Thymus (tissue), 11 donors: ENCODE results near the gene ARL16. TPM values are rescaled to one million over a fixed set of nuclear protein-coding genes. Genes with fewer than 3 reads are reported as not detected.

Experiments used
- DNase-seq, 9 donors: peaks; one replicate each; pipeline ENCODE4 v3.0.0-alpha.2; 2013; ENCODE audit warnings: low spot score in 9 of 9, low read depth in 6 of 9, missing footprints in 1 of 9
- H3K27ac ChIP-seq, 2 donors: one replicate each; pipeline ENCODE4 v1.5.1; 2013; ENCODE audit warnings: control low read depth in 1 of 2, low read depth in 1 of 2, low read length in 1 of 2, mild to moderate bottlenecking in 1 of 2, moderate library complexity in 1 of 2
- H3K27me3 ChIP-seq, 2 donors: one replicate each; pipeline ENCODE4 v1.5.1; 2013; ENCODE audit warnings: low read length in 1 of 2; ENCODE audit not compliant: control insufficient read depth in 2 of 2, insufficient read depth in 1 of 2
- H3K36me3 ChIP-seq, 2 donors: one replicate each; pipeline ENCODE4 v1.5.1; 2013; ENCODE audit warnings: low read length in 1 of 2, mild to moderate bottlenecking in 1 of 2, moderate library complexity in 1 of 2; ENCODE audit not compliant: control insufficient read depth in 2 of 2, insufficient read depth in 2 of 2
- H3K4me1 ChIP-seq, 2 donors: one replicate each; pipeline ENCODE4 v1.5.1; 2013; ENCODE audit warnings: low read length in 2 of 2; ENCODE audit not compliant: control insufficient read depth in 2 of 2, insufficient read depth in 2 of 2
- H3K4me3 ChIP-seq, 2 donors: one replicate each; pipeline ENCODE4 v1.5.1; 2013; ENCODE audit warnings: low read length in 2 of 2, control low read depth in 1 of 2, mild to moderate bottlenecking in 1 of 2
- H3K9me3 ChIP-seq, 2 donors: one replicate each; pipeline ENCODE4 v1.5.1; 2013; ENCODE audit warnings: low read length in 1 of 2, mild to moderate bottlenecking in 1 of 2; ENCODE audit not compliant: control insufficient read depth in 2 of 2, insufficient read depth in 1 of 2
- WGBS: extraction: QIAGEN DNeasy Blood & Tissue Kit; methylation state at CpG from one replicate; pipeline ENCODE4 v1.1.7; 2013; 5-methylcytosine and 5-hydroxymethylcytosine counted together
- polyA plus RNA-seq: library from polyadenylated mRNA; stranded (reverse); fragments of 200-250 nt; gene quantifications from one replicate; pipeline ENCODE4 v1.2.3, GENCODE V29; 2013
- total RNA-seq: library from RNA; stranded (reverse); fragments of 120-200 nt; gene quantifications from one replicate; pipeline ENCODE4 v1.2.4, GENCODE V29; 2013
- donor health status: healthy.

Gene ARL16
- total and polyA plus RNA-seq, 2 donors: 23.0 to 129 TPM

DNA sequence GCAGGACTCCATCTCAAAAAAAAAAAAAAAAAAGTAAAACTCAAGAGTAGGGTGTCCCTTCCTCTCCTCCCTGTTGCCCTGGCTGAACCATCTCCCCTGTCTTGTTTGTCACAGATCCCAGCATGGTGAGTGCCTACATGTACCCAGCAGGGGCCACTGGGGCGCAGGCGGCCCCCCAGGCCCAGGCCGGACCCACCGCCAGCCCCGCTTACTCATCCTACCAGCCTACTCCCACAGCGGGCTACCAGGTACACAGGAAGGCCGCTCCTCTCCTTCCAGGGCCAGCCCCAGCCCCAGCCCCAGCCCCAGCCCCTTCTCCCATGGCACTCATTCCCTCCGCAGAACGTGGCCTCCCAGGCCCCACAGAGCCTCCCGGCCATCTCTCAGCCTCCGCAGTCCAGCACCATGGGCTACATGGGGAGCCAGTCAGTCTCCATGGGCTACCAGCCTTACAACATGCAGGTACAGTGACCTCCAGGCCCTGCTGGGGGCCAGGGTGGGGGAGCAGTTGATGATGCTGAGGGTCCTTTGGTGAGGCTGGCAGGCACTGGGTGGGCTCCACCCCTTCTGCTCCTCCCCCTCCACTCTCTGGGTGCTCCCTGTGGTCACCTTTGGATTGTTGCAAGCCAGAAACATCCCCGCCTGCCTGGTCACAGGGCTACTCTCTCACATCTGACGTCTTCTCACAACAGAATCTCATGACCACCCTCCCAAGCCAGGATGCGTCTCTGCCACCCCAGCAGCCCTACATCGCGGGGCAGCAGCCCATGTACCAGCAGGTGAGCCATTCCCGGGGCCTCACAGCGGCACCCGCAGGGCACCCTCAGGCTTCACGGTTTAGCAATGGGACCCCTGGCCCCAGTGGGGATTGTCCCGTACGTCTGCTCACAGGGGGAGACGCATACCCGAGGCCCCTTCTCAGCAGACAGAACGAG is 17.0 kb upstream of the ARL16 start:
- no peaks in the 10 kb centered on the region for H3K9me3 ChIP-seq
- H3K27me3 ChIP-seq: no peaks in the 10 kb centered on the region
- peaks cover 18 to 30% of the 10 kb centered on the region in 2 donors for H3K4me1 ChIP-seq
- H3K36me3 ChIP-seq: peaks cover 62 to 70% of the 10 kb centered on the region in 2 donors
- no peak for DNase-seq
- WGBS: 97% methylated on average over 25 of the region's 25 CpGs
- H3K4me3 ChIP-seq: no peak overlapping the region
- no peak overlapping the region for H3K27ac ChIP-seq

DNA sequence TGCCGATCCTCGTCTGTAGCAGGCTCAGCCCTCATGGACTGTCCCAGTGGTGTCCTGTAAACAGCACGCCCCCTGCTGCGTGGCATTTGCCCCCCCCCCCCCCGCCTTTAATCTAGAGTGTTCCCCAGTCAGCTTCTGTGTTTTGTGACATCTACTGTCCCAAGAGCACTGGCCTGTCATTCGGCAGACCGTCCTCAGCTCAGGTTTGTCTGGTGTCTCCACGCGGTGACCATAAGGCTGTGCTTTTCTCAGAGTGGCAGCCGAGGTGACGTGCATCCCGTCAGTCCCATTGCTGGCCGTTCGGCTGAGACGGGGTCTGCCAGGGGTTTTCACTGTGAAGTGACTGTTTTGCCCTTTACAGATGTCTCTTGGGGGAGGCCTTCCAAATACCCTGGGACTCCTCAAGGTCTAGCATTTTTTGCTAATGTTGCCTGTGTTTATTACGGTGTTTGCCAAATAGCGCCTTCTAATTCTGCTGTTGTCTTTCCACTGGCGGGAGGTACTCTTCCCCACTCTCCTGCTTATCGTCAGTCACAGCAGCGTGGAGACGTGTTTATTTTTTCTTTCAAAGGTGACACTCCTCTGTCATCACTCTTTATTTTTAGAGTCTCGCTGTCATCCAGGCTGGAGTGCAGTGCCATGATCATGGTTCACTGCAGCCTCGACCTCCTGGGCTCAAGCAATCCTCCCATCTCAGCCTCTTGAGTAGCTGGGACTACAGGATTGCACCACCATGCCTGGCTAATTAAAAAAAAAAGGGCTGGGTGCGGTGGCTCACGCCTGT is 13.9 kb upstream of the ARL16 start:
- Histone ChIP-seq H3K27ac (no peak overlapping the region), H3K36me3 (peaks cover 84 to 86% of the 10 kb centered on the region in 2 donors), H3K4me1 (peaks cover 11 to 14% of the 10 kb centered on the region in 2 donors), H3K9me3 (no peaks in the 10 kb centered on the region), H3K4me3 (no peak overlapping the region), H3K27me3 (no peaks in the 10 kb centered on the region)
- WGBS: 96% methylated on average over 25 of the region's 25 CpGs
- DNase-seq: no peak

DNA sequence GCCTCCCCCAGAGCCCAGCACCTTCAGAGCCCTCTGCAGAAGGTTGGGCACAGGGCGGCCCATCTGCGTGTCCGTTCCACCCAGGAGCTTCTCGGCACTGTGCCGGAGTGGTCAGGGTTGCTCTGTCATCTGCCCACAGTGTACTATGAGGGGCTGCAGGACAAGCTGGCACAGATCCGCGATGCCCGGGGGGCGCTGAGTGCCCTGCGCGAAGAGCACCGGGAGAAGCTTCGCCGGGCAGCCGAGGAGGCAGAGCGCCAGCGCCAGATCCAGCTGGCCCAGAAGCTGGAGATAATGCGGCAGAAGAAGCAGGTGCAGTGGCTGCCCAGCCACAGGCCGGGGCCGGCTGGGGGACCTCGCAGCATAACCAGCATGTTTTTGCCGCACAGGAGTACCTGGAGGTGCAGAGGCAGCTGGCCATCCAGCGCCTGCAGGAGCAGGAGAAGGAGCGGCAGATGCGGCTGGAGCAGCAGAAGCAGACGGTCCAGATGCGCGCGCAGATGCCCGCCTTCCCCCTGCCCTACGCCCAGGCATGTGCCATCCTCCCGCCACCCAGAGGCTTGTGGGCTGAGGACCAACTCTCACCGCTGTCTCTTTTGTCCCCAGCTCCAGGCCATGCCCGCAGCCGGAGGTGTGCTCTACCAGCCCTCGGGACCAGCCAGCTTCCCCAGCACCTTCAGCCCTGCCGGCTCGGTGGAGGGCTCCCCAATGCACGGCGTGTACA is 12.8 kb upstream of the ARL16 start:
- Histone ChIP-seq H3K4me3 (no peak overlapping the region), H3K27ac (no peak overlapping the region), H3K9me3 (no peaks in the 10 kb centered on the region), H3K4me1 (peaks cover 1 to 4% of the 10 kb centered on the region in 2 donors), H3K36me3 (peaks cover 90 to 92% of the 10 kb centered on the region in 2 donors), H3K27me3 (no peaks in the 10 kb centered on the region)
- no peak for DNase-seq
- WGBS: 98% methylated on average over 40 of the region's 40 CpGs

DNA sequence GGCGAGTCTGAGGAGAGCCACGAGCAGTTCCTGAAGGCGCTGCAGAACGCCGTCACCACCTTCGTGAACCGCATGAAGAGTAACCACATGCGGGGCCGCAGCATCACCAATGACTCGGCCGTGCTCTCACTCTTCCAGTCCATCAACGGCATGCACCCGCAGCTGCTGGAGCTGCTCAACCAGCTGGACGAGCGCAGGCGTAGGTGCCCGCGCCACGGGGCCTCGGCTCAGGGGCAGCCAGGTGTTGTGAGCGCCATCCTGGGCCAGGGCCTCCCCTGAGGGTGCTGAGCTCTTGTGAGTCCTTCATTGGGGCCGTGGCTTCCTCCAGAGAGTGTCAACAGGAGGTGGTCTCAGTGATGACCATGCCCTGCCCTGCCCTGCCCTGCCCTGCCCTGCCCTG is 12.2 kb upstream of the ARL16 start:
- WGBS: 98% methylated on average over 22 of the region's 22 CpGs
- H3K27me3 ChIP-seq: no peaks in the 10 kb centered on the region
- no peak for DNase-seq

DNA sequence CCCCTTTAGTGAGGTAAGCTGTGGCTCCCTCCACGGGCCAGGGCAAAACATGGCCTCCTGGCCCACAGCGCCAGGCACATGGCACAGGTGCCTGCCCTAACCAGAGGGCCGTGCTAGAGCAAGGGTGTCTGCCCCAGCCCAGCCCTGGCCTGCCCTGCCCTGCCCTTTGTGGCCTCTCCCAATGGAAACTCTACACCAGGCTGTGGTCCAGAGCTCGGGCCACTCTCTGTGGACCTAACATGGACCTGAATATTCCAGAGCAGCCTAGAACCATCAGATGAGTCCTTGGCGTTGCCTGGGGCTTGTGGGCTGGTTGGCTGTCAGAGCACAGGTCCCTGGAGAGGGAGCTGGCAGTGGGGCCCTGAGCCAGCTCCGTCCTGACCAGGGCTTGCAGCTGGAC is 11.6 kb upstream of the ARL16 start:
- Histone ChIP-seq H3K27me3 (no peaks in the 10 kb centered on the region), H3K36me3 (peaks cover 89 to 93% of the 10 kb centered on the region in 2 donors), H3K4me3 (no peak overlapping the region), H3K4me1 (no peaks in the 10 kb centered on the region), H3K9me3 (no peaks in the 10 kb centered on the region), H3K27ac (no peak overlapping the region)
- no peak for DNase-seq
- 96% methylated on average over 6 of the region's 6 CpGs for WGBS

More for the DNA sequence above, 12.2 kb upstream of the ARL16 start:
- H3K4me3 ChIP-seq: no peak overlapping the region
- H3K36me3 ChIP-seq: peaks cover 89 to 92% of the 10 kb centered on the region in 2 donors
- H3K27ac ChIP-seq: no peak overlapping the region
- no peaks in the 10 kb centered on the region for H3K9me3 ChIP-seq
- H3K4me1 ChIP-seq: no peaks in the 10 kb centered on the region

DNA sequence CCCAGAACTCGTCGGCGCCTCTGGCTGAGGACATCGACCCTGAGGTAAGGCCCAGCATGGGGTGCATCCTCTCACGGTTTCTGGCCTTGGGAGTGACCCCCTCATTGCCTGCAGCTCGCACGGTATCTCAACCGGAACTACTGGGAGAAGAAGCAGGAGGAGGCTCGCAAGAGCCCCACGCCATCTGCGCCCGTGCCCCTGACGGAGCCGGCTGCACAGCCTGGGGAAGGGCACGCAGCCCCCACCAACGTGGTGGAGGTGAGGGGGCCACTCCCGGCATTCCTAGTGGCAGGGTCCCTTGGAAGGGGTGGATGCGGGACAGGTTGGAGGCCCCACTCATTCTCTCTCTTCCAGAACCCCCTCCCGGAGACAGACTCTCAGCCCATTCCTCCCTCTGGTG is 11.2 kb upstream of the ARL16 start:
- no peak for DNase-seq
- 98% methylated on average over 19 of the region's 19 CpGs for WGBS
- no peak overlapping the region for H3K27ac ChIP-seq

DNA sequence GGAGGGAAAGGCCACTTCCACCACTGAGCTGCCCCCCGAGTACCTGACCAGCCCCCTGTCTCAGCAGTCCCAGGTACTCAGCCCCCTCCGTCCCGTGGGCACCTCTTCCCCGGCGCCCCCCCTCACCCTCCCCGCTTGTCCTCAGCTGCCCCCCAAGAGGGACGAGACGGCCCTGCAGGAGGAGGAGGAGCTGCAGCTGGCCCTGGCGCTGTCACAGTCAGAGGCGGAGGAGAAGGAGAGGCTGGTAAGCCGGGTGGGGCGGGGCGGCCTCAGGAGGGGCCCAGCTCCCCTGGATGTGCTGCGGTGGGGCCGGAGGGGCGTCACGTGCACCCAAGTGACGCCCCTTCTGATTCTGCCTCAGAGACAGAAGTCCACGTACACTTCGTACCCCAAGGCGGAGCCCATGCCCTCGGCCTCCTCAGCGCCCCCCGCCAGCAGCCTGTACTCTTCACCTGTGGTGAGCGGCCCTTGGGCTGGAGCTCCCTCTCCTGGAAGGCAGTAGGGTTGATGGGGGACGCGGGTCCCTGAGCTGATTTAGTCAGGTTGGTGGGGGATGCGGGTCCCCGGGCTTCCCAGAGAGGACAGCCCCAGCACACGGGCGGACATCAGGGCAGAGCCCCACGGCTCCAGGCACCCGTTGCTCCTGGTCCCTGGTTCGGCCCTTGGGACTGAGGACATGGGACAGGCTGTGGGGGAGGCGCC is 10.1 kb upstream of the ARL16 start:
- Histone ChIP-seq H3K4me1 (no peaks in the 10 kb centered on the region), H3K9me3 (no peaks in the 10 kb centered on the region), H3K27me3 (no peaks in the 10 kb centered on the region), H3K27ac (no peak overlapping the region), H3K36me3 (peaks cover 95 to 99% of the 10 kb centered on the region in 2 donors), H3K4me3 (no peak overlapping the region)
- DNase-seq: no peak
- 97% methylated on average over 35 of the region's 35 CpGs for WGBS

More for the DNA sequence above, 11.2 kb upstream of the ARL16 start:
- H3K27me3 ChIP-seq: no peaks in the 10 kb centered on the region
- peaks cover 92 to 97% of the 10 kb centered on the region in 2 donors for H3K36me3 ChIP-seq
- no peaks in the 10 kb centered on the region for H3K4me1 ChIP-seq
- H3K9me3 ChIP-seq: no peaks in the 10 kb centered on the region
- no peak overlapping the region for H3K4me3 ChIP-seq

DNA sequence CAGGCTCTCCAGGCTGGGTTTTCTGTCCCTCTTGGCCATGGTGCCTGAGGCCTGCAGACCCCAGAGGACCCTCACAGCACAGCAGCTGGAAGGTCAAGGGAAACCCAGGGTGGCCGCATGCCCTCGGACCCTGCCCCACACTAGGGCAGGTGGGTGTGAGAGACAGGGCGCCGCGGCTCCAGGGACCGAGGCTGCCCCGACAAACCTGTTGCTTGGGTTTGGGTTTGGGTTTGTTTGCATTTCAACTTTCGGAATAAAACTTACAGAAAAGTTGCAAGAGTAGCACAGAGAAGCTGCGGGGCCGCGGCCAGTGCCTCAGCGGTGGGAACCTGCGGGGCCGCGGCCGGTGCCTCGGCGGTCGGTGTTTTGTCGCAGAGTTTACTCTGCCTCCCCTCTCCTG is 8.0 kb upstream of the ARL16 start:
- 98% methylated on average over 20 of the region's 20 CpGs for WGBS
- no peaks in the 10 kb centered on the region for H3K9me3 ChIP-seq
- no peaks in the 10 kb centered on the region for H3K27me3 ChIP-seq
- H3K36me3 ChIP-seq: peaks cover 96 to 99% of the 10 kb centered on the region in 2 donors
- no peak for DNase-seq
- H3K4me1 ChIP-seq: no peaks in the 10 kb centered on the region
- no peak overlapping the region for H3K4me3 ChIP-seq
- no peak overlapping the region for H3K27ac ChIP-seq
